Stimulated activated CD4-positive, alpha-beta T cell treated with anti-CD3 and anti-CD28 coated beads, Interleukin-4, amount 100 ng/mL, for 4 hours (primary cell): Measurements from ENCODE around the gene ZNF593OS.

Experiments
- DNase-seq, 2 experiments: peaks; one replicate each; pipeline ENCODE4 v3.0.0-alpha.2; 2020

Gene ZNF593OS

DNA sequence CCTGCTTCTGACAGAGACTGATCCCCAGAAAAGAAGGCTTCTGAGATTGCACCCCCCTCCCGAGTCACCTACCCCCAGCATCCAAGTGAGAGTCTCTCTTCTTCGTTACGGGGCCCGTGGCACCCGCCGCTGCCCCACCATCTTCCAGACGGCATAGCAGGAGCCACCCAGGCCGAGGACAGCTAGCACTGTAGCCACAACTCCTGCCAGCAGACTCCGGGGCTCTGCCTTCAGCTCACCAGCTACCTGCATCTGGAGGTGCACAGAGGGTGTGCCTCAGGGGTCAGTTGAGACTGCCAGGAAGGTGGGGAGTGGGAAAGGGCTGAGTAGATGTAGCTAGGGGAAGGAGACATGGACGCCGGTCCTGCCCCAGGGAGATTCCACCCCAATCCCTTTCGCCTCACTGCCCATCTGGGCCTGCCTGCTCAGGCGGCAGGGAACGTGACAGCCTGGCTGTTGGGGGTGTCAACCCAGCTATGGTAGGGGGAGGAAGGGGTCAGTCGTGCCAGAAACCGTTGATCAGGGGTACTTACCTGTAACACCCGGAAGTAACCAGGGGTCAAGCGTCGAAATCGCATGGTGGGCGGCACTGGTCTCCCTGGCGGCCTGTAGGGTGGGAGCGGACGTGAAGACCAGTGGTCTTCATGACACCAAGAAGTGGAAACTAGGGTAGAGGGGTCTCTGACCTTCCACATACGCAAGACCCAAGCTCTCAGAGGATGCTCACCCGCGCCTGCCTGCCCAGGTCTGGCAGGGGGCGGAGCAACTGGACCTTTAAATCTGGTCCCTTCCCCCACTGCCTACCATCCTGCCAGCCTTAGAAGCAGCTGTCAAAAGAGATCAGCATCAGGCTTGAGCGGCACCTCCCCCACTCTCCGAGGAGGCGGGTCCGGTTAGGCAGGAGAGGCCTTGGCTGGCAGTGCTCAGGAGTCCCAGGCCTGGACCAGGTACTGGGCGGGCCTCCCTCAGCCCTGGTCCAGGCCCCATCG is at the start of gene ZNF593OS:
ZNF593OS (minus strand) TSS at position 749 of the 989 bp plus-strand sequence; CDS start at position 578, 171 bp downstream.
- no peak for DNase-seq

DNA sequence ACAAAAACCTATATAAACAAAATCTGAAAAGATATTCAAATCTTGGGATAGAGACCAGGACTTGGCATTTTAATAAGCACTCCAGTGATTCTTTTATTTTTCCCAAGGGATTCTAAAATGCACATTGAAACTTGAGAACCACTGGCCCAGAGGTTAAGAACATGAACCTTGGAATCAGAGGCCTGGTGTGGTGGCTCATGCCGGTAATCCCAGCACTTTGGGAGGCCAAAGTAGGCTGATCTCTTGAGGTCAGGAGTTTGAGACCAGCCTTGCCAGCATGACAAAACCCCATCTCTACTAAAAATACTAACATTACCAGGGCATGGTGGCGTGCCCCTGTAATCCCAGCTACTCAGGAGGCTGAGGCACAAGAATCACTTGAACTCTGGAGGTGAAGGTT is 49.5 kb upstream of the ZNF593OS start:
- DNase-seq = no peak

DNA sequence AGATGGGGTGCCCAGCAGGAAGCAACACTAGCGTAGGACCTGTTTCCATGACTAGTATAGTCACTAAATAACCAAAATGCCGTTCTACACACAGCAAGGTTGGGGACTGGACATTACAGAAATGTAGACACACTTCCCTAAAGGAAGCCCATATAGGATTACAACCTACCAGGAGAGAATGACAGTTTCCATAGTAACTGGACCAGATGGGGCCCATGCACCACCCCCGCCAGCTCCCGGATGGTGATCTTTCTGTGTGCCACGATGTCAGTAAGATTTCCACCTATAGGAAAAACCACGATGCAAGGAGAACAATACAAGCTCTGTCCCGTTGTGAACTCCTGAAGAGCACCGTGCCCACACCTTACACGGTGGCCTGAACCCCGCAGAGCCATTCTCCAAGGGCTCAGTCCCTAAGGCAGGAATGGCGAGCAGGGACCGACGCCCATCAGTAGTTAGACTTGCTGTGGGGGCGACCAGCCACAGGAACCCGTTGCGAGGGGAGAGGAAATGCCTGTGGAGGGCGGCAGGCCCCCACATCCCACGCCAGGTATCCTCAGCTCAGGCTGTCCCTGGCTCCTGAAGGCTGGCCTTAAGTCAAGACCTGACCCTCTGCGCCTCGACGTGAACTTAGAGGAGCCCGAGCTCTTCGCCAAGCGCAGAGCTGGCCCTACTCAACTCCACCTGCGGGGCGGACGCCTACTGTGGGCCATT is 48.7 kb upstream of the ZNF593OS start:
- no peak for DNase-seq

GRCh38 chr1:26218906-26219494 is 47.4 kb upstream of the ZNF593OS start:
- DNase-seq = no peak

- DNase-seq = no peak
Measured at GRCh38 chr1:26215246-26215645, 43.6 kb upstream of the ZNF593OS start.

- DNase-seq = no peak
Measured at GRCh38 chr1:26213335-26213905, 41.8 kb upstream of the ZNF593OS start.

- no peak for DNase-seq
Measured at GRCh38 chr1:26212726-26213125, 41.1 kb upstream of the ZNF593OS start.

DNA sequence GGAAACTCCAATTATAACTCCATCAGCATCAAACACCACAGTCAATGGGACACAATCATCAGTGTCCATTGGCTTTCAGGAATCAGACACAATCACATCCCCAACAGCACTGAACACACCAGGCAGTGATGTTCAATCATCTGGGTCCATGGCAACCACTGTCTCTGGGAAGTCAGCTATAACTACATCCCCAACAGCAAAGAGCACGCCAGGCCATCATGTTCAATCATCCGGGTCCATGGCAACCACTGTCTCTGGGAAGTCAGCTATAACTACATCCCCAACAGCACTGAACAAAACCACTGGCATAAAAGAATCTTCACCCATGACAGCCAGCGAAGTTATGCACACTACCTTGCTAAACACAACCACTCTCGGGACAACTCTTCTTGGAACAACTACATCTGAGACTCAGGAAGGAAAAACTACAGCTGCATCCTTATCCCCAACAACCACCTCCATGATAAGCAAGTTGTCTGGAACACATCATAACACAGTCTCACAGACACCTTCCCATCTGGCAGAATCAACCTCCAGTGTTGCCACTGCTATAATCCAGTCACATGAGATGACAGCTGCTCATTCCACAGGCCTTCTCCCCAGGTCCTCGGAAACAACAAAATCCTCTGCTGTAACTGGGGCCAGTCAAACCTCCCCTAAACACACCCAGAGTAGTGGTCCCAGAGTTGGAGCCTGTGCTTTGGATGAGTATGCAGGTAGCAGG is 38.7 kb upstream of the ZNF593OS start:
- no peak for DNase-seq

- DNase-seq = no peak
Measured at GRCh38 chr1:26203642-26204318, 32.1 kb upstream of the ZNF593OS start.

DNA sequence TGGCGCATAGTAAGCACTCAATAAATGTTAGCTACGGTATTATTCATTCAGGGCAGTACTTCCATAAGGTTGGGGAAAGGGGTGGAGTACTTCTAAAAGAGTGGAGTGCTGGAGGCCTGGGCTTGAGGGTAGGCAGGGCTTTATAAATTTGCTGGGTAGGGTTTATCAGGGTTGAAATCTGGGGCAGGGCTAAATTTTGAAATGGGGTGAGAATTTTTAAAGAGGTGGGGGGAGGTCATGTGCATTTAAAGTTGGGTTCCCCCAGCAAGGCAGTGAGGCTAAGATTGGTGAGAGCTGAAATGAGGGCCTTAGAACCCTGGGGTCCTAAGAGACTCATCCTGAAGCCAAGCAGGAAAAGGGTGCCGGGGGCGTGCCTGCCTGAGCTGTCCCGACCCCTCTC is 28.8 kb upstream of the ZNF593OS start:
- DNase-seq = no peak

GRCh38 chr1:26197813-26198212 is 26.2 kb upstream of the ZNF593OS start:
- DNase-seq = no peak

- no peak for DNase-seq
Measured at GRCh38 chr1:26197301-26197700, 25.7 kb upstream of the ZNF593OS start.

GRCh38 chr1:26195805-26196204 is 24.2 kb upstream of the ZNF593OS start:
- no peak for DNase-seq

DNA sequence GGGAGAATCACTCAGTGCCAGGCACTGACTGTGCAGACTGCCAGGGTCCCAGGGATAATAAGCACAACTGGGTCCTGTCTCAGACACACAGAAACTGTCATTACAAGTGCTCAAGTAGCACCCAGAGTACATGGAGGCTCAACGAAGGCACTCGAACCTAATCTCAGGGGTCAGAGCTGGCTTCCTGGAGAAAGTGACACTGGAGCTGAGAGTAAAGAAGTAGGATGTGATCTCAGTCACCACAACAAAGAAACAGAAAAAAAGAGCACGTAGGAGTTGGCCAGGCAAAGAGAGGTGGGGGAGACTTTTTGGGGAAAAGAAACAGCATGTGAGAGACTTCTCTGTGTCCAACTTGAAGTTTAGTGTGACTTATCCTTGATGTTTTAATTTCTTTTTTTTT is 20.1 kb upstream of the ZNF593OS start:
- no peak for DNase-seq

DNA sequence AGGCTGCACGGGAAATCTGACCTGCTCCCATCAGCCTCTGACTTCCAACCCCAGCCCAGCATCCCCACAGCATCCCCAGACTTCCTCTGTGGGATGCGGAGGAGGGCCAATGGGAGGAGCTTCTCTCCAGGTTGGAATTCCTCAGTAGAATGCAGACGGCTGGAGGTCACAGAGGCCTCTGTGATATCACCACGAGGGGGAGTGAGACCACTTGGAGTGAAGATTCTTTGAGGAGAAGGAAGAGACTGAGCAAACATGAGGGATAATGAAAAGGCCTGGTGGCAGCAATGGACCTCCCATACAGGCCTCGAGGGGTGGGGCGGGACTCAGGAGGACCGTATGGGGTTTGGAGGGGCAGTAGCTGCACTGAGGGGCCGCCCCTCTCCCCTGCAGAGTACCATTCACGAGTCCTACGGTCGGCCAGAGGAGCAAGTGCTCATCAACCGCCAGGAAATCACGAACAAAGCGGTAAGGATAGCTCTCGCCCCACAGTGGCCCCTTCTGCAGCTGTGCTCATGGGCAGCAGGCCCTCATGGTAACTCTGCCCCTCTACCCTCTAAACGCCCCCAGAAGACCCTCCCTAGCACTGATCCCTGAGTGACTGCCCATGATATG is 18.8 kb upstream of the ZNF593OS start, which contains the start of gene CATSPER4:
CATSPER4 (plus strand) TSS at position 230 of the 615 bp plus-strand sequence; CDS start at position 256, 26 bp downstream.
- DNase-seq = no peak

- DNase-seq = no peak
Measured at GRCh38 chr1:26189751-26190275, 18.2 kb upstream of the ZNF593OS start.

DNA sequence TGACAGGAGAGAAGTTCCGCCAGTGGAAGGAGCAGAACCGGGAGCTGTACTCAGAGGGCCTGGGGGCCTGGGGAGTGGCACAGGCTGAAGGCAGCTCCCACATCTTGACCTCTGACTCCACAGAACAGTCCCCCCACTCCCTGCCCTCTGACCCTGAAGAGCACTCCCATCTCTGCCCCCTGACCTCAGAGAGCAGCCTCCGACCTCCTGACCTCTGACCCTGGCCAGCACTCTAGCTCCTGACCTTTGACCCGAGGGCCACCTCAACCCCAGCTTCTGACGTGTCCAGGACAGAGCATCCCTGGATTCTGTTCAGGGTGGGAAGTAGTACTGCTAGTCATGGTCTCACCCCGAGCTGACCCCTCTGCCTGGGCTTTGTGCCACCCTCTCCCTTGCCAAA is 17.7 kb upstream of the ZNF593OS start:
- DNase-seq = no peak

DNA sequence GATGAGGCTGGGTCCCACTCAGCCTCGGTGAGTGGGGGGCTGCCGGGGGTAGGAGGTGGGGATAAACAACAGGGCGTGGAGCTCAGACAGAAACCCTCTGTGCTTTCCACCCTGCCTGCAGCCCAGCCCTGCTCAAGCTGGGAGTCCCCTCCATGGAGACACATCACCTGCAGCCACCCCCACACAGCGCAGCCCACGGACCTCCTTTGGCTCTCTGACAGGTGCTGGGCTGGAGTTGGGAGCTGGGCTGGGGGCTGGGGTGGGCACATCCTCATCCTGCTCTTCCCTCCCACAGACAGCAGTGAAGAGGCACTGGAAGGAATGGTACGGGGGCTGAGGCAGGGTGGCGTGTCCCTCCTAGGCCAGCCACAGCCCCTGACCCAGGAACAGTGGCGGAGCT is 16.8 kb upstream of the ZNF593OS start:
- DNase-seq = no peak

GRCh38 chr1:26187882-26188281 is 16.2 kb upstream of the ZNF593OS start:
- DNase-seq = no peak

DNA sequence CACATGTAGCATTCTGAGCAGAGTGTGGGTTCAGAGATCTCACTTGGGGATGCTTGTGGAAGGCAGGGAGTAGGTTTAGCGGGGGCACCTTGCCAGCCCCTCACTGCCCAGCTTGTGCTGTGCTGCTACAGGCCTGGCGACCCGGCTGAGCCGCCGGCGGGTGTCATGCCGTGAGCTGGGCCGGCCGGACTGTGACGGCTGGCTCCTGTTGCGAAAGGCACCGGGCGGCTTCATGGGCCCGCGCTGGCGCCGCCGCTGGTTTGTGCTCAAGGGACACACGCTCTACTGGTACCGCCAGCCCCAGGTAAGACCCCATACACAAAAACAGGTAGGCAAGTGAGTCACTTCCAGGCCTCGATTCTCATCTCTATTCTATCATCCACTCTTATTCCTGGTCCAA is 13.3 kb upstream of the ZNF593OS start:
- no peak for DNase-seq

DNA sequence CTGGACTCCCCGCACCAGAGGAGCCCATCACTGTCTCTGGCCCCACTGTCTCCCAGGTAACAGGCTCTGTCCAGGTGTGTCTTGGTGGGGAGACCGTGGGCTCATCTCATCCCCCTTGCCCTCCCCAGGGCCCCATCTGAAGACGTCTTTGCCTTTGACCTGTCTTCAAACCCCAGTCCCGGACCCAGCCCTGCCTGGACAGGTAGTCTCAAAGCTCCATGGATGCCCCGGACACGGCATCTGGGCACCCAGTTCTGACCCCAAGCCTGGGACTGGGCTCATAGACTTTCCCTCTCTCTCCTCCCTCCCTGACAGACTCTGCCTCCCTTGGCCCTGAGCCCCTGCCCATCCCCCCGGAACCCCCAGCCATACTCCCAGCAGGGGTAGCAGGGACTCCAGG is 12.5 kb upstream of the ZNF593OS start:
- DNase-seq = no peak
